Osteoblast (primary cell): ENCODE data around the gene FCRLB. TPM values are rescaled to one million over a fixed set of nuclear protein-coding genes. Genes with fewer than 3 reads are reported as not detected.
A peak's percentile ranks its signal among the peaks of the same experiment; 100 is the strongest.

Experiments used
- DNase-seq: peaks from one replicate; pipeline ENCODE4 v3.0.0; 2011; ENCODE audit warnings: low spot score, mixed read lengths; ENCODE audit not compliant: insufficient read length; ENCODE audit errors: missing footprints
- H2AFZ ChIP-seq: 2 replicates; pipeline ENCODE4 v1.6.0; 2011; ENCODE audit warnings: mild to moderate bottlenecking, low read length
- H3K27ac ChIP-seq: 2 replicates; pipeline ENCODE4 v1.5.1; 2011; ENCODE audit warnings: mild to moderate bottlenecking, low read depth, low read length, moderate library complexity
- H3K27me3 ChIP-seq: 2 replicates; pipeline ENCODE4 v1.6.0; 2012; ENCODE audit warnings: mild to moderate bottlenecking, control low read depth, inconsistent platforms, low read length, moderate library complexity; ENCODE audit not compliant: insufficient read depth
- H3K36me3 ChIP-seq: 2 replicates; pipeline ENCODE4 v1.5.1; 2011; ENCODE audit warnings: mild to moderate bottlenecking, low read length, control low read depth, moderate library complexity; ENCODE audit not compliant: insufficient read depth
- H3K4me1 ChIP-seq: 2 replicates; pipeline ENCODE4 v1.5.1; 2011; ENCODE audit warnings: mild to moderate bottlenecking, low read length, control low read depth, moderate library complexity; ENCODE audit not compliant: insufficient read depth
- H3K4me2 ChIP-seq: 2 replicates; pipeline ENCODE4 v1.6.0; 2011; ENCODE audit warnings: mild to moderate bottlenecking, low read length; ENCODE audit not compliant: insufficient read depth
- H3K4me3 ChIP-seq: fragments of 200-600 bp; sonication (generic); 3 replicates; pipeline ENCODE4 v1.5.1; 2012; ENCODE audit warnings: mild to moderate bottlenecking, low read length, inconsistent platforms; ENCODE audit not compliant: insufficient read depth
- H3K79me2 ChIP-seq: 2 replicates; pipeline ENCODE4 v1.6.0; 2012; ENCODE audit warnings: mild to moderate bottlenecking, low read length, control low read depth, inconsistent platforms; ENCODE audit not compliant: insufficient read depth
- H3K9me3 ChIP-seq: 2 replicates; pipeline ENCODE4 v1.5.1; 2011; ENCODE audit warnings: low read depth, low read length, control low read depth
- H4K20me1 ChIP-seq: 2 replicates; pipeline ENCODE4 v1.6.0; 2012; ENCODE audit warnings: mild to moderate bottlenecking, low read length, control low read depth; ENCODE audit not compliant: insufficient read depth
- total RNA-seq: library from RNA; depleted of rRNA; stranded (reverse); fragments of >200 nt; gene quantifications from 2 replicates; pipeline ENCODE4 v1.2.3, GENCODE V29; 2012
- TF ChIP-seq, protein P1 (sequence below): IDR thresholded peaks from 2 replicates; pipeline ENCODE4 v1.5.1; 2011; ENCODE audit warnings: mild to moderate bottlenecking, low read depth, low read length, moderate library complexity; ENCODE audit errors: extremely low read depth

The FCRLB gene
- total RNA-seq, 1 donor, result 1.8 TPM

DNA sequence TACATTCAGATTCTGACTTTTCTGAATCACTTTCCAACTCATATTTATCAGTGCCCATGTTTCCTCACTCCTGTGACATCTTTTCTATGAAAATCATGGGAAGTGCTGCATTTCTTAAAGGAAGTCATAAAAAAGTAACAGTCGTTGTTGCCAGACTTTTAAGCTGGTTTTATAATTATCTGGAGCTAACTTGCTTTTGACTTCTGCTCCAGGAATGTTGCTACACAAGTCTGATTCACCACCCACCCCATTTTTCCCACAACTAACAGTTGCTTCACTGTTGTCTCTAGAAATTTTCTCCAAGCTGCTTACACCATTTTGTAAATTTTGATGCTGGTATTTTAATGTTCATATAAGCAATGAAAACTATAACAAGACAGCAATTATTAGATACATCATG is 12.2 kb downstream of the FCRLB start:
- H3K4me3 ChIP-seq, result no peak overlapping the region
- no peaks in the 10 kb centered on the region for H3K36me3 ChIP-seq
- TF ChIP-seq, protein P1, sequence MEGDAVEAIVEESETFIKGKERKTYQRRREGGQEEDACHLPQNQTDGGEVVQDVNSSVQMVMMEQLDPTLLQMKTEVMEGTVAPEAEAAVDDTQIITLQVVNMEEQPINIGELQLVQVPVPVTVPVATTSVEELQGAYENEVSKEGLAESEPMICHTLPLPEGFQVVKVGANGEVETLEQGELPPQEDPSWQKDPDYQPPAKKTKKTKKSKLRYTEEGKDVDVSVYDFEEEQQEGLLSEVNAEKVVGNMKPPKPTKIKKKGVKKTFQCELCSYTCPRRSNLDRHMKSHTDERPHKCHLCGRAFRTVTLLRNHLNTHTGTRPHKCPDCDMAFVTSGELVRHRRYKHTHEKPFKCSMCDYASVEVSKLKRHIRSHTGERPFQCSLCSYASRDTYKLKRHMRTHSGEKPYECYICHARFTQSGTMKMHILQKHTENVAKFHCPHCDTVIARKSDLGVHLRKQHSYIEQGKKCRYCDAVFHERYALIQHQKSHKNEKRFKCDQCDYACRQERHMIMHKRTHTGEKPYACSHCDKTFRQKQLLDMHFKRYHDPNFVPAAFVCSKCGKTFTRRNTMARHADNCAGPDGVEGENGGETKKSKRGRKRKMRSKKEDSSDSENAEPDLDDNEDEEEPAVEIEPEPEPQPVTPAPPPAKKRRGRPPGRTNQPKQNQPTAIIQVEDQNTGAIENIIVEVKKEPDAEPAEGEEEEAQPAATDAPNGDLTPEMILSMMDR, result no peak
- DNase-seq, result peak; percentile 91
- no peaks in the 10 kb centered on the region for H4K20me1 ChIP-seq
- no peaks in the 10 kb centered on the region for H3K27me3 ChIP-seq
- H2AFZ ChIP-seq, result no peak overlapping the region
- H3K4me2 ChIP-seq, result no peak overlapping the region
- no peaks in the 10 kb centered on the region for H3K9me3 ChIP-seq
- peaks cover 33% of the 10 kb centered on the region for H3K4me1 ChIP-seq
- no peaks in the 10 kb centered on the region for H3K79me2 ChIP-seq
- H3K27ac ChIP-seq, result peak overlapping the region; percentile 80

DNA sequence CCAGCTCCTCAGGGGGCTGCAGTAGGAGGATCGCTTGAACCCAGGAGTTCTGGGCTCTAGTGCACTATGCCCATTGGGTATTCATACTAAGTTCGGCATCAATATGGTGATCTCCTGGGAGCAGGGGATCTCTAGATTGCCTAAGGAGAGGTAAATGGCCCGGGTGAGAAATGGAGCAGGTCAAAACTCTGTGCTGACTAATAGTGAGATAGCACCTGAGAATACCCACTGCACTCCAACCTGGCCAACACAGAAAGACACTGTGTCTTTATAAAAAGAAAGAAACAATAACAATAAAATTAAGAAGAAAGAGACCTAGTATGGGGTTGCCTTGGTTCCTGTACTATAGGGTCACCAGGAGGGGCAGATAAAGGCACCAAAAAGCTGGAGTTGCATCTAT is 14.5 kb downstream of the FCRLB start:
- H3K4me3 ChIP-seq, result no peak overlapping the region
- no peaks in the 10 kb centered on the region for H3K9me3 ChIP-seq
- H4K20me1 ChIP-seq, result no peaks in the 10 kb centered on the region
- no peak overlapping the region for H3K4me2 ChIP-seq
- H3K27ac ChIP-seq, result no peak overlapping the region
- peaks cover 25% of the 10 kb centered on the region for H3K4me1 ChIP-seq
- no peak overlapping the region for H2AFZ ChIP-seq
- TF ChIP-seq, protein P1, result no peak
- H3K27me3 ChIP-seq, result no peaks in the 10 kb centered on the region
- no peaks in the 10 kb centered on the region for H3K36me3 ChIP-seq
- no peak for DNase-seq
- no peaks in the 10 kb centered on the region for H3K79me2 ChIP-seq

DNA sequence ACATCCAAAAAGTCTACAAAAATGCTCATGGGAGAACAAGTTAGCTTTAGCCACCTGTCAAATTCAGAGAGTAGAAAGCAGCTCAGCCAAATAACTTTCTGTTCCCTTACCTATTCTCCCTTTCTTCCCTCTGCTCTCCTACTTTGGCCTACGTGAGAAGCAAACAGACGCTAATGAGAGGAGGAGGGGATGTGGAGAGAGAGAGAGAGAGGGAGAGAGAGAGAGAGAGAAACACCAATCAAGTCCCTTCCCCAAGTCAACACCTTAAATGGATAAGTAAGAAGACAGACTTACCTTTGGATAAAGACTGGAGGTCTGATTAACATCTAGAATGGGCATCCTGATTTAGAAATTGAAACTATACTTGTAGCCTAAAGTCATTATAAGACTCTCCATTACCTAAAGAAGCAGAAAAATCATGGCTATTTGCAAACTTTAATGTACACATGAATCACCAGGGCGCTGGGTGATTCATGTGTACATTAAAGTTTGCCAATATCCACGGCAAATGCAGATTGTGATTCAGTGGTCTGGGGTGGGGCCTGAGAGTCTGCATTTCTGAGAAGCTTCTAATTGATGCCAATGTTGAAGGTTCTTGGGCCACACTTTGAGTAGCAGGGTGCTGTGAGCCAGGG is 15.1 kb downstream of the FCRLB start:
- Histone ChIP-seq H3K79me2 (no peaks in the 10 kb centered on the region), H2AFZ (peak overlapping the region; percentile 64), H3K36me3 (no peaks in the 10 kb centered on the region), H3K4me3 (no peak overlapping the region), H3K9me3 (no peaks in the 10 kb centered on the region), H3K27me3 (no peaks in the 10 kb centered on the region), H4K20me1 (no peaks in the 10 kb centered on the region), H3K4me1 (peaks cover 25% of the 10 kb centered on the region), H3K27ac (no peak overlapping the region), H3K4me2 (peak overlapping the region; percentile 5)
- TF ChIP-seq, protein P1, result no peak
- DNase-seq, result no peak

DNA sequence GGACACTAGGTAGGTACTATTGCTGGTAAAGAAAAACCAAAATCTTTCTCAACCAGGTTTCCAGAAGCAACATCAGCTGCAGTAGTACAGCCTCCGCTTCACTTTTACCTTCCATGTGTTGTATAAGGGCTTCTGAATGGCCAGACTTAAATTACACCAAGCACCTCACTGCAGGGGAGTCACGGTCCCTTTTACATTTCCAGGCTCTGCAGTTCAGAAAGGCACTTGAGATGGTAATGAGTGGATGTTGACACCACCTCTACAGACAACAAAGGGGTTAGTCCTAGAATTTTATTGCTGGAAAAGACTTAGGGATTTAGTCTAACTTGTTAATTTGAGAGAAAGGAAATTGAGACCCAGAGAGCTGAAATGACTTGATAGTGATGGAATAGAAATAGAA is 16.3 kb downstream of the FCRLB start:
- H3K9me3 ChIP-seq, result no peaks in the 10 kb centered on the region
- H3K27me3 ChIP-seq, result no peaks in the 10 kb centered on the region

More for the DNA sequence above, 16.3 kb downstream of the FCRLB start:
- no peak overlapping the region for H3K4me2 ChIP-seq
- DNase-seq, result no peak
- H3K4me3 ChIP-seq, result no peak overlapping the region
- H4K20me1 ChIP-seq, result no peaks in the 10 kb centered on the region
- TF ChIP-seq, protein P1, result no peak
- H2AFZ ChIP-seq, result peak overlapping the region; percentile 28
- H3K4me1 ChIP-seq, result peaks cover 25% of the 10 kb centered on the region
- H3K27ac ChIP-seq, result no peak overlapping the region
- no peaks in the 10 kb centered on the region for H3K79me2 ChIP-seq
- H3K36me3 ChIP-seq, result no peaks in the 10 kb centered on the region
